ENCODE results near the gene GP1BA.

DNA sequence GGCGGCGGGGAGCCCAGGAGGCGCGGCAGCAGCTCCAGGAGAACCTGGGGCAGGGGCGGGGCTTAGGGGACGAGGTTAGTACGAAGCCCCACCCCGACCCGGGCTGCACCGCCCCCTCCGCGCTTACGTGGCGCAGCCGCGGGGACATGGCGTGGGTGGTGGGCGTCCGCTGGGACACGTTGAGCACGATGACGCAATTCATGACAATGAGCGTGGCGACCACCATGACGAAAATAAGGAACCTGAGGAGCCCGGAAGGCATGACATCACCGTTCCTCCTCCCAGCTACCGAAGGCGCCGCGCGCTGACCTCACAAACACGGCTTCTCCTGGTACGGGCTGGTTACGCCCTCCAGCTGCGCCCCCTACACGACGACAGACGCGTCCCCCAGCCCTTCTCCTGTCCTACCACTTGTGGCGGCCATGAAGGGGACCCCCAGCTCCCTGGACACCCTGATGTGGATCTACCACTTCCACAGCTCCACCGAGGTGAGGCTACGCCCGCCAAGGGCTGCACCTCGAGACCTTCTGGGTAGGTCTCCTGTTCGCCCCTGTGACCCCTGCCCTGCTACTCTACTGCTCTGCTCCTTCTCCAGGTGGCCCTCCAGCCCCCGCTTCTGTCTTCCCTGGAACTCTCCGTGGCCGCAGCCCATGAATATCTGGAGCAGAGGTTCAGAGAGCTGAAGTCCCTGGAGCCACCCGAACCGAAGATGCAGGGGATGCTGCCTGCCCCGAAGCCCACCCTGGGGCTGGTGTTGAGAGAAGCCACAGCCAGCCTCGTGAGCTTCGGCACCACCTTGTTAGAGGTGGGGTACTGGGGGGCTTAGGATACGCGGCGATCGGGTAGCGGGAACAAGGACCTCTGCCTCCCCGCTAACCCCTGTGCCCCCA is 32.5 kb upstream of the GP1BA start, which contains the start of gene C17orf107:
- TF ChIP-seq, protein P1, sequence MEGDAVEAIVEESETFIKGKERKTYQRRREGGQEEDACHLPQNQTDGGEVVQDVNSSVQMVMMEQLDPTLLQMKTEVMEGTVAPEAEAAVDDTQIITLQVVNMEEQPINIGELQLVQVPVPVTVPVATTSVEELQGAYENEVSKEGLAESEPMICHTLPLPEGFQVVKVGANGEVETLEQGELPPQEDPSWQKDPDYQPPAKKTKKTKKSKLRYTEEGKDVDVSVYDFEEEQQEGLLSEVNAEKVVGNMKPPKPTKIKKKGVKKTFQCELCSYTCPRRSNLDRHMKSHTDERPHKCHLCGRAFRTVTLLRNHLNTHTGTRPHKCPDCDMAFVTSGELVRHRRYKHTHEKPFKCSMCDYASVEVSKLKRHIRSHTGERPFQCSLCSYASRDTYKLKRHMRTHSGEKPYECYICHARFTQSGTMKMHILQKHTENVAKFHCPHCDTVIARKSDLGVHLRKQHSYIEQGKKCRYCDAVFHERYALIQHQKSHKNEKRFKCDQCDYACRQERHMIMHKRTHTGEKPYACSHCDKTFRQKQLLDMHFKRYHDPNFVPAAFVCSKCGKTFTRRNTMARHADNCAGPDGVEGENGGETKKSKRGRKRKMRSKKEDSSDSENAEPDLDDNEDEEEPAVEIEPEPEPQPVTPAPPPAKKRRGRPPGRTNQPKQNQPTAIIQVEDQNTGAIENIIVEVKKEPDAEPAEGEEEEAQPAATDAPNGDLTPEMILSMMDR (IDR thresholded peaks at IDR 0.05), result peak in 1 of 7 experiments; percentile 8
- TF ChIP-seq EP300 (IDR thresholded peaks at IDR 0.05) (no peak), POLR2AphosphoS5 (IDR thresholded peaks at IDR 0.05) (peak in 2 of 3 donors; percentile 31 to 59)

All from stomach (tissue), 4 donors.